Vagina (tissue), 2 donors: Measurements from ENCODE around the gene C1orf116.

Experiments
- CTCF ChIP-seq, 3 experiments: fragments of 450-650 bp in 2 of 3; fragments of 200-600 bp in 1 of 3; sonication (generic) in 1 of 3; IDR thresholded peaks; one replicate each; pipeline ENCODE4 v1.5.1; 2017 to 2019; ENCODE audit warnings: antibody characterized with exemption in 3 of 3, mild to moderate bottlenecking in 2 of 3, moderate library complexity in 2 of 3
- POLR2AphosphoS5 ChIP-seq, 2 donors: sonication (generic); formaldehyde crosslinking; IDR thresholded peaks; one replicate each; pipeline ENCODE4 v1.9.0; 2017; ENCODE audit warnings: antibody characterized with exemption in 2 of 2, mild to moderate bottlenecking in 2 of 2, low read depth in 1 of 2; ENCODE audit not compliant: insufficient read depth in 1 of 2

DNA sequence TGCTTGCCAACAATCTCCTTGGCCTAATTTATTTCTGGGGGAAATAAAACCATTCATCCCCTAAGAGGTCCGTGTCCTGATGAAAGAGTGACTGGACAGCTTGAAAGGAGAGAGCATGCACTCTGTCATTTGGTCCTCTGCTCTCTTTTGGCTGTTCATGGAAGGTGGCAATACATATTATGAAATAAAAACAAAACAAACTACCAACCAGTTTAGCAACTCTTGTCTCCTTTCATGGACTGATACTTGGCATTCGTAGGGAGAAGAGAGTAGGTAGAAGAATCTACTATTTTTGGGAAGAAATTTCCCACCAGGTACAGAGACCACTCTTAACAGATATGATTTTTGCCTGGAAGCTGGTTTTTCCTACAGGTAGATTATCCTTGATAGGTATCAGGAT lies 746 bp upstream of the C1orf116 start:
- TF ChIP-seq POLR2AphosphoS5 (IDR thresholded peaks at IDR 0.05; ENCODE audit: insufficient read depth in 1 of 2, low read depth in 1 of 2) (no peak), CTCF (IDR thresholded peaks at IDR 0.05) (no peak)
